Lower leg skin (tissue), 4 donors: ENCODE data around the gene PPP1R10. TPM values are rescaled to one million over a fixed set of nuclear protein-coding genes. Genes with fewer than 3 reads are reported as not detected.
"Not testable (repeated sequence)": the region's sequence is repeated elsewhere in the genome, so short reads cannot be mapped to it uniquely, and the experiment has no call there.

ENCODE experiments used
- DNase-seq, 2 donors: peaks; one replicate each; pipeline ENCODE4 v3.0.0-alpha.2; 2019; ENCODE audit warnings: low spot score in 2 of 2
- H3K4me3 ChIP-seq: fragments of 200-600 bp; sonication (generic); 2 replicates; pipeline ENCODE4 v1.5.1; 2017; ENCODE audit warnings: mild to moderate bottlenecking, low read depth; ENCODE audit not compliant: poor library complexity, severe bottlenecking
- CTCF ChIP-seq, 3 donors: fragments of 450-650 bp; IDR thresholded peaks; one replicate each; pipeline ENCODE4 v1.5.1; 2016; ENCODE audit warnings: antibody characterized with exemption in 3 of 3, mild to moderate bottlenecking in 3 of 3, moderate library complexity in 2 of 3
- POLR2A ChIP-seq, 2 donors: fragments of 450-650 bp; IDR thresholded peaks; one replicate each; pipeline ENCODE4 v1.6.1; 2016 to 2017; ENCODE audit warnings: antibody characterized with exemption in 2 of 2, mild to moderate bottlenecking in 1 of 2, moderate library complexity in 1 of 2
- WGBS, 2 donors: methylation state at CpG; one replicate each; pipeline ENCODE4 v1.1.5; 2018; 5-methylcytosine and 5-hydroxymethylcytosine counted together
- intact Hi-C: fragments of 100-400 bp; cut with DNase I; formaldehyde crosslinking; loops from one replicate; pipeline ENCODE4 v1.15.0; 2023; ENCODE audit warnings: low total_unique reads
- total RNA-seq, 4 donors: library from RNA; depleted of rRNA; stranded (reverse); fragments of >200 nt; gene quantifications; one replicate each; pipeline ENCODE4 v1.1.0, GENCODE V29; 2016

PPP1R10 gene
- 10 to 100 TPM; 32.5 to 61.5 (median 49.4) TPM for total RNA-seq

GRCh38 chr6:30616811-30617564 lies at the start of gene PPP1R10:
Gene PPP1R10, minus strand, starts transcription at chr6:30617243. Its CDS starts 7,299 bp downstream, at chr6:30609944.
- intact Hi-C loops, result no loop called here
- no peak for TF ChIP-seq CTCF (IDR thresholded peaks at IDR 0.05)
- TF ChIP-seq POLR2A (IDR thresholded peaks at IDR 0.05), result peak in 1 of 2 donors; percentile 98
- WGBS, 2 donors, result 0% methylated on average over 40 of the region's 40 CpGs
- peak; percentile 100 for DNase-seq
- peak within 1 kb of the TSS; percentile 88 for H3K4me3 ChIP-seq

- H3K4me3 ChIP-seq, DNase-seq, intact Hi-C loops: not testable (repeated sequence)
- WGBS, 2 donors, result 70 to 76% methylated on average over 2 of the region's 2 CpGs
These were observed 49.3 kb upstream of the PPP1R10 start for GRCh38 chr6:30666300-30666699.

GRCh38 chr6:30664994-30665767 lies 48.1 kb upstream of the PPP1R10 start:
- 93 to 95% methylated on average over 34 of the region's 34 CpGs for WGBS, 2 donors
- TF ChIP-seq CTCF (IDR thresholded peaks at IDR 0.05) (no peak), POLR2A (IDR thresholded peaks at IDR 0.05) (no peak)
- intact Hi-C loops, result no loop called here
- H3K4me3 ChIP-seq, result no peak overlapping the region
- DNase-seq, result no peak

GRCh38 chr6:30657922-30658321 lies 40.9 kb upstream of the PPP1R10 start:
- DNase-seq, intact Hi-C loops, H3K4me3 ChIP-seq: not testable (repeated sequence)
- 96 to 97% methylated on average over 5 of the region's 5 CpGs for WGBS, 2 donors

- intact Hi-C loops, result no loop called here
- no peak overlapping the region for H3K4me3 ChIP-seq
- DNase-seq, result no peak
- TF ChIP-seq CTCF (IDR thresholded peaks at IDR 0.05) (no peak), POLR2A (IDR thresholded peaks at IDR 0.05) (no peak)
These were observed 40.4 kb upstream of the PPP1R10 start for GRCh38 chr6:30657454-30657853.

GRCh38 chr6:30656513-30656912 lies 39.5 kb upstream of the PPP1R10 start:
- TF ChIP-seq POLR2A (IDR thresholded peaks at IDR 0.05), result no peak
- no peak for TF ChIP-seq CTCF (IDR thresholded peaks at IDR 0.05)
- no peak for DNase-seq
- 68 to 87% methylated on average over 7 of the region's 7 CpGs for whole genome bisulfite sequencing, 2 donors
- no peak overlapping the region for H3K4me3 ChIP-seq
- intact Hi-C loops, result no loop called here
